Measurements from ENCODE around the gene SLC16A1.
"Not testable (repeated sequence)": the region's sequence is repeated elsewhere in the genome, so short reads cannot be mapped to it uniquely, and the experiment has no call there.

SLC16A1 gene

DNA sequence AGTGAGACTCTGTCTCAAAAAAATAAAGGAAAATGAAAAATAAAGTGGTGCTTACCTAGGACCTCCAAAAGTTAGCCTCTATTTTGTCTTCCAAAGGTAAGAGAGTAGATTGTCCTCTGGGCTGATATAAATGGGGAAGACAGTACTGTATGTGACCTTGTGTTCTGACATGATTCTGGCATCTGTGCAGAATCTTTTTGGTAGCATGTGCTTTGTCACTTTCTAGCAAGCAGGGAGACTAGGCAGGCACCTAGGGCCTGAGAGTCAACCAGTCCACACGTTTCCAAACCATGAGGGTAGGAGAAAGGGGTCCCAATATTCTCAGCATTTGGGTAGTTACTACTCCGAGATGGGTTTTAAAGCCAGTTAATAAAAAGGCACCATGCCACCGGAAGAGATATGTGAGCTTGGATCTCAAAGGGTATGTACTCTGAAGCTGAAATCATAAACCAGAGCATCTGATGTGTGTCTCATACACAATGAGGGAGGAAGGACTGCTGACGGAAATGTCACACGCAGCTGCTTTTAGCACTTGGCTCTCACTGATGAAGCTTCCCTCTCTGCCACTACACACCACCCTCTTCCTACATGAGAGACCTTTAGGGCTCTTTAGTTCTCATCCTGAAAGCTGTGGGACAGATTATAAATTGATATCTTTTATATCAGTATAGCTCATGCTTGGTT lies 27.0 kb upstream of the SLC16A1 start:
- peak; percentile 71 to 73 for ATAC-seq (replicated peaks)
- H3K4me3 Mint-ChIP-seq: peak overlapping the region in 1 of 2 donors; percentile 8
- no peaks in the 10 kb centered on the region for H3K9me3 Mint-ChIP-seq
- H3K36me3 Mint-ChIP-seq: peaks cover 7 to 14% of the 10 kb centered on the region in 2 donors
- no peak for DNase-seq
- peak overlapping the region; percentile 51 for H3K27ac Mint-ChIP-seq
- H3K27me3 Mint-ChIP-seq: no peaks in the 10 kb centered on the region
- H3K4me1 Mint-ChIP-seq: peaks cover 17 to 20% of the 10 kb centered on the region in 2 donors

DNA sequence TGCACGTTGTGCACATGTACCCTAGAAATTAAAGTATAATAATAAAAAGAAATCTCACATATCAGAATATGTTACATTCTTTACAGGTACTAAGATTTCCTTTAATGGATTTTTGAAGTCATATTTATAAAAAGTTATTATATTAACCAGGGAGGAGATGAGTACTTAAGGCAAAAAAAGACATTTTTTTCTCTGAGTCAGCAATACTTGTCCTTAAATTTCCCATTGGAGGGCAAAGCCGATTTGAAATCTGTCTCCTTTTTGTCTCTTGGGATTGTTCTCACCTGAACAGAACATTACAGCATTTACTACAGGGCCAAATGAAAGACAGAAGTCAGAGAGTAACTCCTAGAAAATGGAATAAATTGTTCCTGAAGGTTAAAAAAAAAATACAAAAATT lies 26.3 kb upstream of the SLC16A1 start:
- Mint-ChIP-seq H3K27ac (peak overlapping the region; percentile 51), H3K9me3 (no peaks in the 10 kb centered on the region), H3K36me3 (peaks cover 7 to 12% of the 10 kb centered on the region in 2 donors), H3K4me1 (peaks cover 17 to 20% of the 10 kb centered on the region in 2 donors), H3K4me3 (no peak overlapping the region), H3K27me3 (no peaks in the 10 kb centered on the region)
- ATAC-seq (replicated peaks) (no peak), DNase-seq (no peak)

DNA sequence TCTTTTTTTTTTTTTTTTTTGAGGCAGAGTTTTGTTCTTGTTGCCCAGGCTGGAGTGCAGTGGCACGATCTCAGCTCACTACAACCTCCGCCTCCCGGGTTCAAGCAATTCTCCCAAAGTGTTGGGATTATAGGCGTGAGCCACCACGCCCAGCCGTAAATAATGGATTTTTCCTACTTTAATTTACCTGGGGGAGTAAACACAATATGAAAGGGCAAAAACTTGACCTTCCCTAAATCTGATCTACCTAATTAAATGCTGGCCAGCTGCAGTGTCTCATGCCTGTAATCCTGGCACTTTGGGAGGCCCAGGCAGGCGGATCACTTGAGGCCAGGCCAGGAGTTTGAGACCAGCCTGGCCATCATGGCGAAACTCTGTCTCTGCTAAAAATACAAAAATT lies 25.8 kb upstream of the SLC16A1 start:
- not testable (repeated sequence) for H3K27me3 Mint-ChIP-seq; DNase-seq; H3K4me3 Mint-ChIP-seq; ATAC-seq (replicated peaks); H3K27ac Mint-ChIP-seq; H3K9me3 Mint-ChIP-seq
- peaks cover 17 to 20% of the 10 kb centered on the region in 2 donors for H3K4me1 Mint-ChIP-seq
- peaks cover 7 to 10% of the 10 kb centered on the region in 2 donors for H3K36me3 Mint-ChIP-seq

DNA sequence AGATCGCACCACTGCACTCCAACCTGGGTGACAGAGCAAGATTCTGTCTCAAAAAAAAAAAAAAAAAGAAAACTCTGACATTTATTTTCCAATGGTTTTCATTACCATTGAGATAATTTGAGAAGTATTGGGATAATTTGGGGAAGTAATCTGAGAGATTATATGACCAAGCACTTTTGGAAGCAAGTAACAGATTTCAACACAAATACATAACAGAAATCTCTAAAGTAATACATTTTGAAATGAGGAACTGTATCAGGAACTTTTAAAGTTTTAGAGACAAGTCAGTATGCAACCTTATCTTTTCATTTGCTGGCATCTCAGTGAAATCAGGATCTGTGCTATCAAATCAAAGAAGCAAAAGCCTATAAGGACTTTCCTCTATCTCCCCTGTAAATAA lies 25.4 kb upstream of the SLC16A1 start:
- Mint-ChIP-seq H3K36me3 (peaks cover 7 to 10% of the 10 kb centered on the region in 2 donors), H3K27me3 (no peaks in the 10 kb centered on the region), H3K27ac (no peak overlapping the region), H3K4me1 (peaks cover 17 to 20% of the 10 kb centered on the region in 2 donors), H3K9me3 (no peaks in the 10 kb centered on the region), H3K4me3 (no peak overlapping the region)
- no peak for ATAC-seq (replicated peaks)
- no peak for DNase-seq

DNA sequence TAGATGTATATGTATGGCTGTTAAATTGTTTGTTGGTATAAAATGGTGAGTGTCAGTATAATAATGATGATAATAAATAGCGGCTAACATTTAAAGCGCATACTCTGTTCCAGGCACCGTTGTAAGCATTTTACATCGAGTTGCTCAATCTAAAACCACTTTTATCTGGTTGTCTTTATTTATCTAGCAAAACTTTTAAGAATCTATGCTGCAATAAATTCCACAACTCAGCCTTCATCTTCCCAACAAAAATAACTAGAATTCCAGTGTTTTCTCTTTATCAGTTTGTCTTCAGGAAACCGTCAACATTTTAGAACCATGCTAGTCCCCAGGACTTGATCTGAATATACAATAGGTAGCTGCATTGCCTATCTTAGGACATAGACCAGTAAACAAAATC lies 19.3 kb upstream of the SLC16A1 start:
- no peak for DNase-seq
- H3K27ac Mint-ChIP-seq: no peak overlapping the region
- H3K4me3 Mint-ChIP-seq: no peak overlapping the region
- H3K27me3 Mint-ChIP-seq: no peaks in the 10 kb centered on the region
- no peaks in the 10 kb centered on the region for H3K4me1 Mint-ChIP-seq
- no peaks in the 10 kb centered on the region for H3K9me3 Mint-ChIP-seq
- no peak for ATAC-seq (replicated peaks)
- peaks cover 9 to 25% of the 10 kb centered on the region in 2 donors for H3K36me3 Mint-ChIP-seq

DNA sequence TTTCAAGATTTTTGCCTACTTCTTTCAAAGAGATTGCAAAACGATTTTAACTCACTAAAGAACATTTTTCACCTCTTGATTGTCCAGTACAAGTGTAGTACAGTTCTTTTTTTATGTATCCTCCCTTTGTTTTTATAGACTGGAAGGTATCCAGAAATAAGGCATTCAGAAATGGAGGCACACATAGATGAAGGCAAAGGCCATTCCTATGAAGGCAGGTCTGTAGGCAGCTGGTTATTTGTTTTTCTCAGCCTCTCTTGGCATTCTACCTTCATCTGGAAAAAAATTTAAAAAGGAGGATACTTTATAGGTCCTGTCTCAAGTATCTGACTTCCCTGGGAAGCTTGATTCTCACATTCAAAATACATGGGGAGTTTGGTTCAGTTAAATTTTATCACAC lies 18.6 kb upstream of the SLC16A1 start:
- no peaks in the 10 kb centered on the region for H3K4me1 Mint-ChIP-seq
- no peak for DNase-seq
- H3K27ac Mint-ChIP-seq: no peak overlapping the region
- no peaks in the 10 kb centered on the region for H3K9me3 Mint-ChIP-seq
- no peaks in the 10 kb centered on the region for H3K27me3 Mint-ChIP-seq
- no peak for ATAC-seq (replicated peaks)
- H3K36me3 Mint-ChIP-seq: peaks cover 9 to 29% of the 10 kb centered on the region in 2 donors
- no peak overlapping the region for H3K4me3 Mint-ChIP-seq

DNA sequence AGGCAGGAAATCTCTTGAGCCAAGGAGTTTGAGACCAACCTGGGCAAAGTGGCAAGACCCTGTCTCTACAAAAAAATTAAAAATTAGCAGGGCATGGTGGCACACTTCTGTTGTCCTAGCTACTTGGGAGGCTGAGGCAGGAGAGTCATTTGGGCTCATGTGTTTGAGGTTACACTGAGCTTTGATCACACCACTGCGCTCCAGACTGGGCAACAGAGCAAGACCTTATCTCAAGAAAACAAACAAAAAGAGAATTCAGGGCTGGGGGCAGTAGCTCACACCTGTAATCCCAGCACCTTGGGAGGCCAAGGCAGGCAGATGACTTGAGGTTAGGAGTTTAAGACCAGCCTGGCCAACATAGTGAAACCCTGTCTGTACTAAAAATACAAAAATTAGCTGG lies 17.8 kb upstream of the SLC16A1 start:
- Mint-ChIP-seq H3K9me3 (no peaks in the 10 kb centered on the region), H3K27ac (no peak overlapping the region), H3K4me3 (no peak overlapping the region), H3K27me3 (no peaks in the 10 kb centered on the region), H3K4me1 (no peaks in the 10 kb centered on the region), H3K36me3 (peaks cover 13 to 33% of the 10 kb centered on the region in 2 donors)
- ATAC-seq (replicated peaks): no peak
- DNase-seq: no peak

DNA sequence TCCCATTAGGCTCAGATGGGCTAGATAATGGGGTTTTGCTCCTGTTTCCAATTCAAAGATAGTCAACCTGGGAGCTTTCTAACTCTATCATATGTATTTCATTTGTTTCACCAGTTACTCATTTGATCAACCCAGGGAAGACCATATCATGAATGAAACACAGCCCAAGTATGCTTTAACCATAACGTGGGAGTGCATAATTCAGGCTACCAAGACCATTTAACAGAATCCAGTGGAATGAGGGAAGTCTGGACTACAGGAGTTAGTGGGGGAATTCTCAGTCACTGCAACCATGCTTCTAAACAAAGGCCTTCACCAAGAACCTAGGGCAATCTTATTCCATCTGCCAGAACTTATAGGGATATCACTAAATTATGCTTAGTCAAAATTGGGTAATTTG lies 15.0 kb upstream of the SLC16A1 start:
- H3K9me3 Mint-ChIP-seq: no peaks in the 10 kb centered on the region
- H3K4me3 Mint-ChIP-seq: no peak overlapping the region
- H3K36me3 Mint-ChIP-seq: peaks cover 26 to 51% of the 10 kb centered on the region in 2 donors
- H3K27ac Mint-ChIP-seq: no peak overlapping the region
- no peak for DNase-seq
- H3K4me1 Mint-ChIP-seq: no peaks in the 10 kb centered on the region
- no peak for ATAC-seq (replicated peaks)
- H3K27me3 Mint-ChIP-seq: no peaks in the 10 kb centered on the region

DNA sequence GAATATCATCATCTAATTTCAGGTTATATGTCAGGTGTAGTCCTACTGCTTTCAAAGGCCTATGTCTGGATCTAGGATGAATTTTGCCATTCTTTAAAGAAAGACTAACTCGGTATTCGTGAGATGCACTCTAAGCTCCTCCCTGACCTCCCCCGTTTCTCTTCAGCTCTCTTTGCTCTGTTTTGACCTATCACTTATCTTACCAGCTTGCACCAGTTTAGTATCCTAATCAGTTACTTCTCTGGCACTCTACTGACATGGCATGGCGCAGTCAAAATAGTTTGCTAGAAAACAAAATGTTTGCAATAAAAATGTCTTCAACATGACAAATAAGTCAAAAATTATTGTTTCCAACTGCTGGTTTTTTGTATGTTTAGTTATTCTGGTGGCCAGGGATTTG lies 8.4 kb upstream of the SLC16A1 start:
- ATAC-seq (replicated peaks): no peak
- Mint-ChIP-seq H3K36me3 (peaks cover 54 to 67% of the 10 kb centered on the region in 2 donors), H3K27ac (no peak overlapping the region)

DNA sequence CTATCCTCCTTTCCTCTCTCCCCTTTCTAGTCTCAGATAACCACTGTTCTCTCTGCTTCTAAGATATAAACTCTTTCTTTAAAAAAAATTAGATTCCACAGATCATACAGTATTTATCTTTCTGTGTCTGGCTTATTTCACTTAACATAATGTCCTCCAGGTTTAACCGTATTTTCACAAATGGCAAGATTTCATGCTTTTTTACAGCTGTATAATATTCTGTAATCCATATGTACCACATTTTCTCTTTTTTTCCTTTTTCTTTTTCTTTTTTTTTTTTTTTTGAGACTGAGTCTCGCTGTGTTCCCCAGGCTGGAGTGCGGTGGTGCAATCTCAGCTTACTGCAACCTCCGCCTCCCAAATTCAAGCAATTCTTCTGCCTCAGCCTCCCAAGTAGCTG lies 5.1 kb upstream of the SLC16A1 start:
- Mint-ChIP-seq H3K27ac (no peak overlapping the region), H3K4me3 (no peak overlapping the region), H3K4me1 (peaks cover 9 to 21% of the 10 kb centered on the region in 2 donors), H3K36me3 (peaks cover 39 to 56% of the 10 kb centered on the region in 2 donors), H3K27me3 (no peaks in the 10 kb centered on the region), H3K9me3 (no peaks in the 10 kb centered on the region)
- no peak for ATAC-seq (replicated peaks)
- no peak for DNase-seq

More for the DNA sequence above, 8.4 kb upstream of the SLC16A1 start:
- no peak for DNase-seq
- Mint-ChIP-seq H3K27me3 (no peaks in the 10 kb centered on the region), H3K4me3 (no peak overlapping the region), H3K4me1 (peaks cover 4 to 14% of the 10 kb centered on the region in 2 donors), H3K9me3 (no peaks in the 10 kb centered on the region)

DNA sequence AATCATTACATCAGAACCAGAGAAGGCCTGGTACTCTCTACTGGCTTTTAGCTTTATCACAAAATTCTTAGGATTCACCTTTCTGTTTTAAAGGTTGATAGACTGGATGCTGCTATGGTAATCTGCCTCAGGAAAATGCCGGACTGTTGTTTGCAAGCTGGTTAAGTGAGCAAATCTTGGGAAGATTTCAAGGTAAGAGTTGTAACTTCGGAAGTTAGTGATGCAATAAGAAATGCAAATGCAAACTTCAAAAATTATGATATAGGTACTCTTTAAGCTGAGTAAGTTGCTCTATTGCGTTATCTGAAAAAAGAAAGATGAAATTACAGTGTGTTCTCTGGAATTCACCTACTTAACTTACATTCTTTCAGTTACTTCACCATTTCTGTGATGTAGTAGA lies 4.4 kb upstream of the SLC16A1 start:
- Mint-ChIP-seq H3K4me1 (peaks cover 9 to 21% of the 10 kb centered on the region in 2 donors), H3K4me3 (no peak overlapping the region), H3K27ac (no peak overlapping the region), H3K36me3 (peaks cover 33 to 50% of the 10 kb centered on the region in 2 donors), H3K27me3 (no peaks in the 10 kb centered on the region), H3K9me3 (no peaks in the 10 kb centered on the region)
- ATAC-seq (replicated peaks) (no peak), DNase-seq (no peak)

DNA sequence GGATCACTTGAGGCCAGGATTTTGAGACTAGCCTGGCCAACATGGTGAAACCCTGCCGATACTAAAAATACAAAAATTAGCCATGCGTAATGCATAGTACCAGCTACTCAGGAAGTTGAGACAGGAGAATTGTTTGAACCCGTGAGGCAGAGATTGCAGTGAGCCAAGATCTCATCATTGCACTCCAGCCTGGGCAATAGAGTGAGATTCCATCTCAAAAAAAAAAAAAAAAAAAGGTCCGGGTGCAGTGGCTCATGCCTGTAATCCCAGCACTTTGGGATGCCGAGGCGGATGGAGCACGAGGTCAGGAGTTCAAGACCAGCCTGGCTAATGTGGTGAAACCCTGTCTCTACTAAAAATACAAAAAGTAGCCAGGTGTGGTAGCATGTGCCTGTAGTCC lies 2.2 kb upstream of the SLC16A1 start:
- not testable (repeated sequence) for H3K27ac Mint-ChIP-seq; H3K27me3 Mint-ChIP-seq; DNase-seq; ATAC-seq (replicated peaks); H3K9me3 Mint-ChIP-seq
- H3K4me3 Mint-ChIP-seq: peak overlapping the region; percentile 91 to 100
- H3K36me3 Mint-ChIP-seq: peaks cover 33 to 47% of the 10 kb centered on the region in 2 donors
- H3K4me1 Mint-ChIP-seq: peaks cover 21 to 31% of the 10 kb centered on the region in 2 donors

DNA sequence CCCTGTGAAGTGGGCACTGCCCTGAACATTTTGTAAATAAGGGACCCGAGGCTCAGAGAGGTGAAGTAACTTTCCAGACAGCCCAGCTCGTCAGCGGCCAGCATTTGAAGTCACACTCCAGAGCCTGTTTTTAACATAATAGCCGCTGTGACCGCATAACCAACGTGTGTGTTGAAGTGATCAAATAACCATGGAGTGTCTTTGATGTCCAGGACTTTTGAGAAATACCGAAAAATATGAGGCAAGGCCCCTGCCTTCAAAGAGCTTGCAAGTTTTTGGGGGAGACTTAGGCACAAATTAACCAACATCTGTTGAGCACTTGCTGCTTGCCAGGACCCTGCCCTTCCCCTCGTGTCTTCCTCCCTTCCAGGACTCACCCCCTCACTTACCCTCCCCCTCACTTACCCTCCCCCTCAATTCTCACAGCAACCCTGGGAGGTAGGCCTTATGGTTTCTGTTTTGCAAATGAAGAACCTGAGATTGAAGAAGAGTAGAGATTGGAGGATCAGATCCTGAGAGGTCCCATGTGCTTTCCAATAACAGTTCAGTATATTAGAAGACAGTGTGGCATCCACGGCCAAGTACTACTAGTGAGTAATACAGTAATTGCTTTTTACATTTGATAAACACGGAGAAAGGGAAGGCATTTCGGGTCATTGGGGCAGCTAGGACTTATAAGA lies 1.3 kb upstream of the SLC16A1 start:
- DNase-seq (peak; percentile 34), ATAC-seq (replicated peaks) (peak; percentile 42 to 54)
- Mint-ChIP-seq H3K9me3 (no peaks in the 10 kb centered on the region), H3K27me3 (no peaks in the 10 kb centered on the region), H3K4me1 (peaks cover 21 to 25% of the 10 kb centered on the region in 2 donors), H3K36me3 (peaks cover 27 to 38% of the 10 kb centered on the region in 2 donors), H3K4me3 (peak overlapping the region; percentile 91 to 100), H3K27ac (peak overlapping the region; percentile 99)

DNA sequence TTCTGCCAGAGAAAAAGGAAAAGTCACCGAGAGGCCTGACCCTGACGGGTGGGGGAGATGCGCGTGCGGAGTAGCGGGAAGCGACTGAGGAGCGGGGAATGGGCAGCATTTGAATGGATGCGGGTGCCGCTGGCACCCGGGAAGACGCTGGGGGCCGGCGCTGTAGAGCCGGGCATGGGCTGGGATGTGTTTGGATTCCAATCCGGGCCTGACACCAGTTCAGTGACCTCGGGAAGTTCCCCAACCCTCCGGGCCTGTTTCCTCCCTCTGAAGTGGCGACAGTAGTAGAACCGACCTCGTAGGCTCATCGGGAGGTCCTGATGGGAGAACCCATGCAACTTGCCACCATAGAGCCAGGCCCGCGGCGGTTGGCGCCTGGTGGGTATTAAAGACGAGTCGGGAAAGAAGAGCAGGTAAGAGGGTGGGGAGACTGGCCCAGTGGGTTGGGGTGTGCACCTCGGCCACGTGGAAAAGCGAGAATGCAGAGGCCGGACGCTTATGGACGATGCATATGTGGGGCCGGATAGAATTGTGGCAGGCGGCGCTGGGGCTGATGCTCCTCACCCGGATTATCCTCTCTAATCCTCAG lies 642 bp upstream of the SLC16A1 start:
- Mint-ChIP-seq H3K4me3 (peak overlapping the region; percentile 91 to 100), H3K27me3 (no peaks in the 10 kb centered on the region), H3K27ac (peak overlapping the region; percentile 99), H3K36me3 (peaks cover 23 to 41% of the 10 kb centered on the region in 2 donors), H3K9me3 (no peaks in the 10 kb centered on the region), H3K4me1 (peaks cover 25 to 30% of the 10 kb centered on the region in 2 donors)
- ATAC-seq (replicated peaks) (peak; percentile 11 to 22), DNase-seq (no peak)
